H1 (cell line): Measurements from ENCODE around the gene CEP128. TPM values are rescaled to one million over a fixed set of nuclear protein-coding genes. Genes with fewer than 3 reads are reported as not detected.

Source experiments
- CTCF ChIA-PET: fragments of 300-600 bp; sonication (Branson Sonifier 250); formaldehyde crosslinking; loops from one replicate; lab custom pipeline; 2021; ENCODE audit not compliant: partially characterized antibody; lab: Charles Lee
- POLR2A ChIA-PET: fragments of 300-600 bp; sonication (Branson Sonifier 250); formaldehyde crosslinking; loops from one replicate; lab custom pipeline; 2021; ENCODE audit warnings: inconsistent platforms; ENCODE audit not compliant: partially characterized antibody; lab: Charles Lee
- DNase-seq, 2 experiments: peaks; one replicate each; pipeline versions ENCODE4 v3.0.0 to v3.0.0-alpha.2; 2010 to 2022; ENCODE audit warnings: low spot score in 2 of 2, low read depth in 1 of 2, mixed read lengths in 1 of 2
- FAIRE-seq: peaks from 2 replicates; lab custom pipeline; 2011; peaks lifted over from hg19 to GRCh38; lab: Jason Lieb, UNC
- H2AFZ ChIP-seq: 2 replicates; pipeline ENCODE4 v1.8.1; 2012; ENCODE audit warnings: low read length, inconsistent platforms
- H2AK5ac ChIP-seq: 2 replicates; pipeline ENCODE4 v1.6.1; 2013; ENCODE audit warnings: low read depth, low read length
- H2BK120ac ChIP-seq: replicated peaks from 2 replicates; pipeline ENCODE3; 2013; ENCODE audit warnings: low read depth, low read length, inconsistent platforms
- H2BK12ac ChIP-seq: 2 replicates; pipeline ENCODE4 v1.6.1; 2013; ENCODE audit warnings: low read depth, low read length
- H2BK15ac ChIP-seq: 2 replicates; pipeline ENCODE4 v1.6.1; 2013; ENCODE audit warnings: low read length
- H2BK20ac ChIP-seq: 2 replicates; pipeline ENCODE4 v1.6.1; 2013; ENCODE audit warnings: low read length
- H2BK5ac ChIP-seq: 2 replicates; pipeline ENCODE4 v1.6.1; 2013; ENCODE audit warnings: low read depth, low read length
- H3K14ac ChIP-seq: 2 replicates; pipeline ENCODE4 v1.6.1; 2013; ENCODE audit warnings: inconsistent platforms; ENCODE audit not compliant: insufficient read length
- H3K18ac ChIP-seq: 2 replicates; pipeline ENCODE4 v1.6.1; 2013; ENCODE audit warnings: low read length; ENCODE audit errors: extremely low read depth
- H3K23ac ChIP-seq: 2 replicates; pipeline ENCODE4 v1.6.1; 2013; ENCODE audit warnings: inconsistent platforms; ENCODE audit not compliant: insufficient read length
- H3K23me2 ChIP-seq: 2 replicates; pipeline ENCODE4 v1.6.1; 2013; ENCODE audit warnings: low read depth, low read length
- H3K27ac ChIP-seq: 2 replicates; pipeline ENCODE4 v1.6.1; 2011; ENCODE audit warnings: low read depth, low read length, inconsistent platforms
- H3K27me3 ChIP-seq, 4 experiments: replicated peaks in 1 of 4; 1 replicate in 1 of 4; 2 replicates in 3 of 4; pipeline versions ENCODE4 v1.6.1 to v1.8.1; 2011 to 2013; ENCODE audit warnings: low read length in 3 of 4, mild to moderate bottlenecking in 3 of 4, inconsistent platforms in 2 of 4, mixed read lengths in 2 of 4, moderate library complexity in 1 of 4; ENCODE audit not compliant: control insufficient read depth in 3 of 4, insufficient read depth in 3 of 4; ENCODE audit errors: extremely low read depth in 1 of 4
- H3K36me3 ChIP-seq, 4 experiments: 2 replicates each; pipeline versions ENCODE4 v1.6.1 to v1.8.1; 2011 to 2013; ENCODE audit warnings: mild to moderate bottlenecking in 4 of 4, low read length in 3 of 4, moderate library complexity in 2 of 4, control low read depth in 1 of 4, inconsistent platforms in 1 of 4; ENCODE audit not compliant: insufficient read depth in 4 of 4, control insufficient read depth in 2 of 4
- H3K4ac ChIP-seq: replicated peaks from 2 replicates; pipeline ENCODE3; 2013; ENCODE audit warnings: low read length, low read depth, mixed read lengths, inconsistent platforms; ENCODE audit not compliant: insufficient read length
- H3K4me1 ChIP-seq, 4 experiments: replicated peaks in 1 of 4; 1 replicate in 1 of 4; 2 replicates in 3 of 4; pipeline versions ENCODE4 v1.6.1 to v1.8.1; 2011 to 2013; ENCODE audit warnings: low read length in 3 of 4, inconsistent platforms in 2 of 4, mixed read lengths in 1 of 4; ENCODE audit not compliant: insufficient read depth in 4 of 4, control insufficient read depth in 3 of 4
- H3K4me2 ChIP-seq, 2 experiments: 2 replicates each; pipeline versions ENCODE4 v1.6.1 to v1.8.1; 2011 to 2013; ENCODE audit warnings: low read depth in 2 of 2, low read length in 2 of 2, control low read depth in 1 of 2, inconsistent platforms in 1 of 2, mild to moderate bottlenecking in 1 of 2; ENCODE audit not compliant: insufficient read depth in 1 of 2
- H3K4me3 ChIP-seq, 4 experiments: fragments of 200-600, 300-600 bp in 1 of 4; sonication (generic), shearing (Covaris generic), sonication (Bioruptor Twin) in 1 of 4; 2 replicates each; pipeline versions ENCODE4 v1.5.1 to v1.8.1; 2011 to 2016; ENCODE audit warnings: low read length in 4 of 4, low read depth in 3 of 4, control low read depth in 2 of 4, inconsistent platforms in 2 of 4, mild to moderate bottlenecking in 2 of 4, mixed read lengths in 1 of 4, moderate library complexity in 1 of 4; ENCODE audit not compliant: insufficient read depth in 2 of 4; ENCODE audit errors: extremely low read depth in 1 of 4
- H3K56ac ChIP-seq: replicated peaks from 2 replicates; pipeline ENCODE3; 2013; ENCODE audit warnings: low read depth, mild to moderate bottlenecking, mixed read lengths, low read length, inconsistent platforms; ENCODE audit not compliant: insufficient read length
- H3K79me1 ChIP-seq: 2 replicates; pipeline ENCODE4 v1.6.1; 2013; ENCODE audit warnings: low read depth, low read length, control low read depth
- H3K79me2 ChIP-seq, 2 experiments: 2 replicates each; pipeline versions ENCODE4 v1.6.1 to v1.8.1; 2012 to 2013; ENCODE audit warnings: low read length in 2 of 2, mild to moderate bottlenecking in 2 of 2, inconsistent platforms in 1 of 2; ENCODE audit not compliant: insufficient read depth in 2 of 2, control insufficient read depth in 1 of 2
- H3K9ac ChIP-seq, 4 experiments: replicated peaks in 1 of 4; 1 replicate in 1 of 4; 2 replicates in 3 of 4; pipeline versions ENCODE4 v1.6.1 to v1.8.1; 2011 to 2013; ENCODE audit warnings: low read depth in 3 of 4, low read length in 3 of 4, control low read depth in 2 of 4, mild to moderate bottlenecking in 2 of 4, moderate library complexity in 2 of 4, inconsistent platforms in 1 of 4; ENCODE audit errors: extremely low read depth in 1 of 4
- H3K9me3 ChIP-seq, 2 experiments: 2 replicates each; pipeline versions ENCODE4 v1.6.1 to v1.8.1; 2012 to 2013; ENCODE audit warnings: mild to moderate bottlenecking in 2 of 2, moderate library complexity in 2 of 2, control low read depth in 1 of 2, inconsistent platforms in 1 of 2, low read depth in 1 of 2, low read length in 1 of 2, mixed read lengths in 1 of 2; ENCODE audit not compliant: insufficient read depth in 2 of 2
- H4K20me1 ChIP-seq, 2 experiments: replicated peaks in 1 of 2; 2 replicates each; pipeline versions ENCODE3 to v1.8.1; 2011 to 2013; ENCODE audit warnings: inconsistent platforms in 2 of 2, low read length in 2 of 2, mild to moderate bottlenecking in 1 of 2; ENCODE audit not compliant: insufficient read depth in 2 of 2, control insufficient read depth in 1 of 2
- H4K5ac ChIP-seq: 2 replicates; pipeline ENCODE4 v1.6.1; 2013; ENCODE audit warnings: low read length, low read depth, mixed read lengths, inconsistent platforms; ENCODE audit not compliant: insufficient read length
- H4K8ac ChIP-seq: 2 replicates; pipeline ENCODE4 v1.8.0; 2013; ENCODE audit warnings: mild to moderate bottlenecking, moderate library complexity, low read length, inconsistent platforms; ENCODE audit not compliant: insufficient read depth; ENCODE audit errors: extremely low read depth
- H4K91ac ChIP-seq: replicated peaks from 2 replicates; pipeline ENCODE3; 2013; ENCODE audit warnings: low read length, mixed read lengths, inconsistent platforms; ENCODE audit not compliant: insufficient read length
- ASH2L ChIP-seq: fragments of 200-600, 300-600 bp; sonication (generic); IDR thresholded peaks from one replicate; pipeline ENCODE4 v1.7.1; 2017; ENCODE audit warnings: low read length
- CEBPB ChIP-seq: IDR thresholded peaks from 2 replicates; pipeline ENCODE4 v1.6.1; 2012; ENCODE audit warnings: low read depth, low read length
- FOSL1 ChIP-seq: IDR thresholded peaks from 2 replicates; pipeline ENCODE4 v1.6.1; 2011; ENCODE audit warnings: mild to moderate bottlenecking, low read depth, low read length, moderate library complexity; ENCODE audit not compliant: insufficient read depth
- JUND ChIP-seq: IDR thresholded peaks from 2 replicates; pipeline ENCODE4 v1.6.1; 2011; ENCODE audit warnings: mild to moderate bottlenecking, improper control_type of control experiment, low read length
- PHF8 ChIP-seq: fragments of 200-600 bp; sonication (generic); conservative IDR thresholded peaks from 2 replicates; pipeline ENCODE4 v1.7.1; 2012; ENCODE audit warnings: low read depth, mild to moderate bottlenecking, inconsistent platforms, low read length, moderate library complexity
- RFX5 ChIP-seq: IDR thresholded peaks from 2 replicates; pipeline ENCODE4 v1.6.1; 2011; ENCODE audit warnings: low read depth, low read length, improper control_type of control experiment, borderline replicate concordance
- SIN3A ChIP-seq, 2 experiments: IDR thresholded peaks in 1 of 2; conservative IDR thresholded peaks in 1 of 2; 2 replicates each; pipeline ENCODE4 v1.6.1; 2011 to 2012; ENCODE audit warnings: low read length in 2 of 2, improper control_type of control experiment in 1 of 2, low read depth in 1 of 2, mild to moderate bottlenecking in 1 of 2
- SP2 ChIP-seq: IDR thresholded peaks from 2 replicates; pipeline ENCODE4 v1.6.1; 2012; ENCODE audit warnings: mild to moderate bottlenecking, low read length, inconsistent platforms
- WGBS, 2 experiments: shearing (Covaris generic) in 1 of 2; methylation state at CpG; one replicate each; pipeline versions ENCODE4 v1.1.6 to v1.1.7; 2013 to 2015; ENCODE audit warnings: low lambda C conversion rate in 2 of 2, mixed read lengths in 2 of 2, inconsistent platforms in 1 of 2, low coverage in 1 of 2, missing lambda C conversion rate in 1 of 2; ENCODE audit not compliant: insufficient replicate concordance in 2 of 2, insufficient coverage in 1 of 2, insufficient read length in 1 of 2; ENCODE audit errors: extremely low coverage in 1 of 2, missing lambda C conversion rate in 1 of 2; 5-methylcytosine and 5-hydroxymethylcytosine counted together
- polyA plus RNA-seq, 7 experiments: library from polyadenylated mRNA; depleted of rRNA in 3 of 7; stranded (reverse) in 5 of 7; unstranded in 2 of 7; fragments of >200 nt in 5 of 7; fragments of 200-250 nt in 2 of 7; gene quantifications; 1 replicate in 5 of 7; 2 replicates in 1 of 7; 4 replicates in 1 of 7; pipeline versions ENCODE4 v1.2.1 to v1.2.3, GENCODE V29; 2011 to 2013; ENCODE audit warnings: missing spikeins in 2 of 7, mixed read lengths in 2 of 7
- total RNA-seq: library from RNA; stranded (reverse); fragmentation: NEBNext Ultra II Directional; extraction: Animal tissue kit (Norgen Biotek cat#: 25700); gene quantifications from 2 replicates; pipeline ENCODE4 v1.2.1, GENCODE V29; 2021

CEP128 gene
- total and polyA plus RNA-seq, 2 of the 8 experiments (the other 6 are each of a cell fraction or from before 2014, with no cell fraction given): 1.9 to 17.0 TPM

GRCh38 chr14:80700601-80701000 is 240.9 kb downstream of the CEP128 start:
- H3K9ac ChIP-seq: no peak overlapping the region
- no peak overlapping the region for H2BK15ac ChIP-seq
- no peaks in the 10 kb centered on the region for H3K9me3 ChIP-seq
- no peak overlapping the region for H3K4ac ChIP-seq
- no peak for FAIRE-seq
- no peak overlapping the region for H2BK120ac ChIP-seq
- no peak overlapping the region for H4K91ac ChIP-seq
- no peak overlapping the region for H4K8ac ChIP-seq
- H4K20me1 ChIP-seq: no peaks in the 10 kb centered on the region
- no peaks in the 10 kb centered on the region for H3K23me2 ChIP-seq
- no peak for DNase-seq
- ChIA-PET CTCF (interaction anchor here (0.6 kb wide), 1 partner anchor 791 kb away, joined by 3 read pairs; no protein-coding TSS in a partner anchor), POLR2A (interaction anchor here (0.7 kb wide), 1 partner anchor 207 kb away, joined by 3 read pairs; no protein-coding TSS in a partner anchor)
- no peak overlapping the region for H2AK5ac ChIP-seq
- H3K23ac ChIP-seq: no peak overlapping the region
- H2BK12ac ChIP-seq: no peak overlapping the region
- H3K36me3 ChIP-seq: no peaks in the 10 kb centered on the region
- H3K79me2 ChIP-seq: no peaks in the 10 kb centered on the region
- no peak overlapping the region for H2AFZ ChIP-seq
- no peaks in the 10 kb centered on the region for H3K79me1 ChIP-seq
- H3K4me2 ChIP-seq: no peak overlapping the region
- H3K14ac ChIP-seq: no peak overlapping the region
- 92% methylated on average over 1 of the region's 1 CpG; no CpG with 5 or more reads in 1 of the 2 experiments for WGBS, 2 experiments
- no peak overlapping the region for H3K4me3 ChIP-seq
- no peaks in the 10 kb centered on the region for H3K4me1 ChIP-seq
- no peak overlapping the region for H3K18ac ChIP-seq
- H2BK5ac ChIP-seq: no peak overlapping the region
- H4K5ac ChIP-seq: no peak overlapping the region
- no peak overlapping the region for H3K56ac ChIP-seq
- H3K27me3 ChIP-seq: no peaks in the 10 kb centered on the region
- H2BK20ac ChIP-seq: no peak overlapping the region
- no peak overlapping the region for H3K27ac ChIP-seq
- no peak for TF ChIP-seq FOSL1
- TF ChIP-seq PHF8: no peak
- no peak for TF ChIP-seq SIN3A (conservative IDR thresholded peaks at IDR 0.05 in 1 of 2, IDR thresholded peaks at IDR 0.05 in 1 of 2; ENCODE audit: low read depth in 1 of 2, low read length in 2 of 2)
- no peak for TF ChIP-seq SP2
- TF ChIP-seq ASH2L: no peak
- TF ChIP-seq RFX5: no peak
- TF ChIP-seq JUND: no peak
- no peak for TF ChIP-seq CEBPB
